Smooth muscle cell (in vitro differentiated cells): Measurements from ENCODE around the gene PYURF. TPM values are rescaled to one million over a fixed set of nuclear protein-coding genes. Genes with fewer than 3 reads are reported as not detected.

ENCODE experiments used
- DNase-seq: peaks from one replicate; lab custom pipeline; 2025; ENCODE audit not compliant: unreplicated experiment; lab: John Stamatoyannopoulos, UW
- H2AFZ ChIP-seq: fragments of 200-600 bp; sonication (generic); 2 replicates; pipeline ENCODE4 v1.6.0; 2016; ENCODE audit warnings: antibody characterized with exemption, low read depth, mild to moderate bottlenecking
- H3F3A ChIP-seq: fragments of 200-600 bp; sonication (generic); 2 replicates; pipeline ENCODE4 v1.6.0; 2017; ENCODE audit warnings: antibody characterized with exemption, low read depth
- H3K27ac ChIP-seq: fragments of 200-600 bp; sonication (generic); 2 replicates; pipeline ENCODE4 v1.5.1; 2016; ENCODE audit warnings: low read depth, mild to moderate bottlenecking
- H3K27me3 ChIP-seq: fragments of 200-600 bp; sonication (generic); 2 replicates; pipeline ENCODE4 v1.6.1; 2016; ENCODE audit warnings: low read depth, mild to moderate bottlenecking
- H3K36me3 ChIP-seq: fragments of 200-600 bp; sonication (generic); 2 replicates; pipeline ENCODE4 v1.5.1; 2016; ENCODE audit warnings: low read depth
- H3K4me1 ChIP-seq: fragments of 200-600 bp; sonication (generic); 2 replicates; pipeline ENCODE4 v1.5.1; 2016; ENCODE audit warnings: low read depth
- H3K4me2 ChIP-seq: fragments of 200-600 bp; sonication (generic); 2 replicates; pipeline ENCODE4 v1.6.0; 2016; ENCODE audit warnings: mild to moderate bottlenecking
- H3K4me3 ChIP-seq: fragments of 200-600 bp; sonication (generic); 2 replicates; pipeline ENCODE4 v1.5.1; 2016; ENCODE audit warnings: mild to moderate bottlenecking
- H3K79me2 ChIP-seq: fragments of 200-600 bp; sonication (generic); 2 replicates; pipeline ENCODE4 v1.6.0; 2016; ENCODE audit warnings: low read depth, mild to moderate bottlenecking
- H3K9ac ChIP-seq: fragments of 200-600 bp; sonication (generic); 2 replicates; pipeline ENCODE4 v1.6.0; 2016; ENCODE audit warnings: low read depth
- H3K9me3 ChIP-seq: fragments of 200-600 bp; sonication (generic); replicated peaks from 2 replicates; pipeline ENCODE4 v1.5.1; 2016; ENCODE audit warnings: low read depth
- H4K20me1 ChIP-seq: fragments of 200-600 bp; sonication (generic); 2 replicates; pipeline ENCODE4 v1.6.0; 2016; ENCODE audit warnings: low read depth
- CTCF ChIP-seq: fragments of 200-600 bp; sonication (generic); IDR thresholded peaks from 2 replicates; pipeline ENCODE4 v1.5.1; 2017; ENCODE audit warnings: borderline replicate concordance, mild to moderate bottlenecking, antibody characterized with exemption; ENCODE audit not compliant: insufficient read depth, poor library complexity, severe bottlenecking
- WGBS: methylation state at CpG from one replicate; pipeline ENCODE4 v1.1.7; 2016; ENCODE audit warnings: low lambda C conversion rate; 5-methylcytosine and 5-hydroxymethylcytosine counted together
- polyA plus RNA-seq: library from polyadenylated mRNA; unstranded; fragments of >200 nt; fragmentation: Nextera tagmentation; extraction: Ambion mirVana; gene quantifications from 2 replicates; pipeline ENCODE4 v1.2.1, GENCODE V29; 2016
- total RNA-seq: library from RNA; depleted of rRNA; stranded (reverse); fragments of >200 nt; gene quantifications from 2 replicates; pipeline ENCODE4 v1.2.3, GENCODE V29; 2014

The PYURF gene
- total and polyA plus RNA-seq, 2 experiments from 2014 or later: 87.7 to 92.1 TPM

- WGBS: 3% methylated on average over 28 of the region's 28 CpGs
Measured at GRCh38 chr4:88522702-88523324, 763 bp downstream of the PYURF start.

GRCh38 chr4:88518911-88519310 is 4.7 kb downstream of the PYURF start:
- H3K4me2 ChIP-seq: no peak overlapping the region
- no peak for DNase-seq
- H3K27ac ChIP-seq: no peak overlapping the region
- no peak overlapping the region for H2AFZ ChIP-seq
- no peak overlapping the region for H3K9ac ChIP-seq
- WGBS: 90% methylated on average over 6 of the region's 6 CpGs
- H3K36me3 ChIP-seq: no peaks in the 10 kb centered on the region
- TF ChIP-seq CTCF: no peak
- peaks cover 23% of the 10 kb centered on the region for H3K79me2 ChIP-seq
- H3F3A ChIP-seq: no peaks in the 10 kb centered on the region
- no peaks in the 10 kb centered on the region for H3K27me3 ChIP-seq
- no peak overlapping the region for H3K4me3 ChIP-seq
- peaks cover 10% of the 10 kb centered on the region for H3K4me1 ChIP-seq
- peaks cover 15% of the 10 kb centered on the region for H4K20me1 ChIP-seq
- H3K9me3 ChIP-seq: no peaks in the 10 kb centered on the region

More at GRCh38 chr4:88522702-88523324, 763 bp downstream of the PYURF start:
- Histone ChIP-seq H4K20me1 (peaks cover 15% of the 10 kb centered on the region), H3K27ac (peak overlapping the region; percentile 54), H3F3A (no peaks in the 10 kb centered on the region), H2AFZ (peak overlapping the region; percentile 95), H3K36me3 (no peaks in the 10 kb centered on the region), H3K4me3 (peak overlapping the region; percentile 70), H3K9me3 (no peaks in the 10 kb centered on the region), H3K4me2 (peak overlapping the region; percentile 86), H3K9ac (peak overlapping the region; percentile 70), H3K27me3 (no peaks in the 10 kb centered on the region), H3K4me1 (peaks cover 14% of the 10 kb centered on the region), H3K79me2 (peaks cover 23% of the 10 kb centered on the region)
- DNase-seq: no peak
- no peak for TF ChIP-seq CTCF

- no peak overlapping the region for H3K4me2 ChIP-seq
- no peak overlapping the region for H3K27ac ChIP-seq
- peaks cover 17% of the 10 kb centered on the region for H3K79me2 ChIP-seq
- WGBS: 88% methylated on average over 3 of the region's 3 CpGs
- peaks cover 15% of the 10 kb centered on the region for H4K20me1 ChIP-seq
- H3K36me3 ChIP-seq: no peaks in the 10 kb centered on the region
- H3K4me1 ChIP-seq: peaks cover 10% of the 10 kb centered on the region
- H3K27me3 ChIP-seq: no peaks in the 10 kb centered on the region
- H3F3A ChIP-seq: no peaks in the 10 kb centered on the region
- H3K9ac ChIP-seq: no peak overlapping the region
- H3K9me3 ChIP-seq: no peaks in the 10 kb centered on the region
- DNase-seq: no peak
- no peak overlapping the region for H3K4me3 ChIP-seq
- no peak overlapping the region for H2AFZ ChIP-seq
- no peak for TF ChIP-seq CTCF
Measured at GRCh38 chr4:88517825-88518224, 5.8 kb downstream of the PYURF start.

GRCh38 chr4:88516746-88517145 is 6.8 kb downstream of the PYURF start:
- H3K4me2 ChIP-seq: no peak overlapping the region
- peaks cover 6% of the 10 kb centered on the region for H4K20me1 ChIP-seq
- H3K4me3 ChIP-seq: no peak overlapping the region
- H3F3A ChIP-seq: no peaks in the 10 kb centered on the region
- WGBS: 95% methylated on average over 3 of the region's 3 CpGs
- H3K79me2 ChIP-seq: peaks cover 6% of the 10 kb centered on the region
- no peaks in the 10 kb centered on the region for H3K9me3 ChIP-seq
- H3K27ac ChIP-seq: no peak overlapping the region
- H3K9ac ChIP-seq: no peak overlapping the region
- no peak overlapping the region for H2AFZ ChIP-seq
- TF ChIP-seq CTCF: no peak
- H3K27me3 ChIP-seq: no peaks in the 10 kb centered on the region
- H3K4me1 ChIP-seq: no peaks in the 10 kb centered on the region
- H3K36me3 ChIP-seq: no peaks in the 10 kb centered on the region
- no peak for DNase-seq
